ENCODE measurements around the gene FANCE. TPM values are rescaled to one million over a fixed set of nuclear protein-coding genes. Genes with fewer than 3 reads are reported as not detected.
"Not testable (repeated sequence)": the region's sequence is repeated elsewhere in the genome, so short reads cannot be mapped to it uniquely, and the experiment has no call there.

The FANCE gene
- total RNA-seq, 1 donor from 2014 or later = 12.7 TPM

DNA sequence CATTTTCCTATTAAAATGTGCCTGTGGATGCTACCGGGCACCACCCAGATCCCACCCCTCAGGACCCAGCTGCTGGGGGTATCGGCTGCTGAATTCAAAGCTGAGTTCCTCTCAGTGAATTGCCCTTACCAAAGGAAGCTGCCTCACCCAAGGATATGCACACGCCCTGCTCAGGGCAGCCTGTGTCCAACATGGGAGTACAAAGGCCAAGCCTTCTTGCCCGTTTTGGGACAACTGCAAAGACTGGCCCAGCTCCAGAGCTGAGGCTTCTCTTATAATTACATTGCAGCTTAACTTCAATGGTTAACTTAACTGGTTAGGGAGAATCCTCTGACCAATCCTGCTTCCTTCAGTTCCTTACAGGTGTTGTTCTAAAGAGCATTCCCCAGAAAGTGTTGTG is 19.8 kb upstream of the FANCE start:
- DNase-seq (ENCODE audit: low read depth in 2 of 2) = no peak

DNA sequence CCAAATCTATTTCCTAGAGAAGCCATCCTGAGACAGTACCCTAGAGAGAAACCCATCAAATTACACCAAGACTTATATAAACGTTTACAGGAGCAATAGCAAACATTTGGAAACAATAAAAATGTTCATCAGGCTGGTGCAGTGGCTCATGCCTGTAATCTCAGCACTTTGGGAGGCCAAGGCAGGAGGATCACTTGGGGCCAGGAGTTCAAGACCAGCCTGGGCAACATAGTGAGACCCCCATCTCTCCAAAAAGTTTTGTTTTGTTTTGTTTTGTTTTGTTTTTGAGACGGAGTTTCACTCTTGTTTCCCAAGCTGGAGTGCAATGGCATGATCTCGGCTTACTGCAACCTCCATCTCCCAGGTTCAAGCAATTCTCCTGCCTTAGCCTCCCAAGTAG is 19.4 kb upstream of the FANCE start:
- not testable (repeated sequence) for DNase-seq (ENCODE audit: low read depth in 2 of 2)

DNA sequence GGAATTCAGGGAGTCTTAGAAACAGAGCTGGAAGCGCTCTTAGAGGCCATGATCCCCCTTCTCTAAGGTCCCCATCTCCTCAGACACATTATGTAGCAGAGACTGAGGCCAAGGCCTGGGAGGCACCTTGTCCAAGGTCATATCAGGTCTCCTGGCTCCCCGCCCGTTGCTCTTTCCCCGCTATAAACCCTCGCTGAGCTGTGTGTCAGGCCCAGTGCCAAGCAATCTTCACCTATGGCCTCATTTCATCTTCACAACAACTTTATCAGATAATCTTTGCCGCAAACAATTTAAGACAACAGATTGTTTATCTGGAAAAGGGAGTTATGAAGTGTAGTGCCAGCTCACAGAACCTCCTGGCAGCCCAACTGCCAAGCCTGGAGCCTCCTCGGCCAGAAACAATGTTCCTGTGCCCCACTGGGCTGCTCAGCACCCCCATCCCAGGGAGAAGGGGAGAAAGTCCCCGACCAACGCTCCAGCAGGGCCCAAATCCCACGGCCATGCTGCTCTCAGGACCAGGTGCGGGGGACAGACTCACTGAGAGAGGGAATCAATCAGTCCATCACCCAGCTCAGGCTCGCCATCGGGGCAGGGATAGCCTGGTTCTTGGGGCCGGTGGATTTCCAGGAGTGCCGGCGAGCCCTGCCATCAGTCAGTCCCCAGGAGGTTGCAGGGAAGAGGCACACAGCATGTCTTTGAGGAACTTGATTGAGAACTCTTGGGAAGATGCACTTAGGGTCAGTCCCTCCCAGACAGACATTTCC is 16.9 kb upstream of the FANCE start:
- DNase-seq (ENCODE audit: low read depth in 2 of 2) = no peak

DNA sequence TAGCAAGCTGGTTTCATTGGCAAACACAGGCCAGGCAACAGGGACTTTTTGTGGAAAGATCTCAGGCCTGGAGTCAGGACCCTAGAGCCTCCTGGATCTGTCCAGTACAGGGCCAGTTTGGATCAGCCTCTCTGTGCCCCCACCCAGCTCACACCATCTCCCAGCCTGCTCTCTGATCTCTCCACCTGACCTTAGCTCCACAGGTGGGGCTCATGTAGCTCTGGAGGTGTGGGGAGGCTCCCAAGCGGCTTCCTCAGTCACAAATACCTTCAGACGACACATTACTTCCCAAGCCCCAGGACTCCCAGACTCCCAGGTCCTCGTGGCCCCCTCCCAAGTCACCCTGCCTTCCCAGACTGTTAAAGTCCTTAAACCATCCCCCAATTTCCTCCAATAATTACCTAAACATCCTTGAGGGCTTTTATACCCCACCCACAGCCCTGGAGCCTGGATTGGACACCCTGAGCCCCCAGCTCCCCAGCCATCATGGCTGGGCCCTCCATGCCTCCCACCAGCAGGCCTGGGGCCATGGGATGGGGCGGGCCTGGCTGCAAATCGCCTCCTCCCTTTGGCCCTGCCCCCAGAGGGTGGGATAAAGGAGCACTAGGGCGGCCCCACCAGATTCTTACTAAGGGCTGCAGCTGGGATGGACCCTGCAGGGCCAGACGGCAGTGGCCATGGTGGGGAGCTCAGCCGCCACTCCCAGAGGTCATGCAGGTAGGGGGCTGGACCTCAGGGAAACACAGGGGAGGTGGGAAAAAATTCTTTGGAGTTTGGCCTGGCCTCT is 15.9 kb upstream of the FANCE start:
- DNase-seq (ENCODE audit: low read depth in 2 of 2) = no peak

DNA sequence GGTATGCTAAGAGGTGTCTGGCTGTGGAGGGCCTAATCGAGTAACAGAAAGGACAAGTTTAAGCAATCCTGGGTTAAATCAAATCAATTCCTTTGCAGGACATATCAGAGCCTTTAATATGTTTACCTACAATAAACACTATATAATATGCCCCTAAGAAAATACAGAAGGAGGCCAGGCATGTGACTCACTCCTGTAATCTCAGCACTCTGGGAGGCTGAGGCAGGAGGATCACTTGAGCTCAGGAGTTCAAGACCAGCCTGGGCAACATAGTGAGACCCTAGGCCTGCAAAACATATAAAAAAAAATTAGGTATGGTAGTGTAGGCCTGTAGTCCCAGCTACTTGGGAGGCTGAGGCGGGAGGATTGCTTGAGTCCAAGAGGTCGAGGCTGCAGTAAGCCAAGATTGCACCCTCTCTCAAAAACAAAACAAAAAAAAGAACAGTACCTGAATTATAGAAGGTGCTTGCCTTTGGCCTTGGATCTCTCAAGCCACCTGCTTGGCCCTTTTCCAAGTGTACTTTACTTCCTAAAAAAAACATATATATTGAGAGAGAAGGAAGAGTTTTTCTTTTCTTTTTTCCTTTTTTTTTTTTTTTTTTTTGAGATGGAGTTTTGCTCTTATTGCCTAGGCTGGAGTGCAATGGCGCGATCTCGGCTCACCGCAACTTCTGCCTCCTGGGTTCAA is 13.6 kb upstream of the FANCE start:
- DNase-seq (ENCODE audit: low read depth in 2 of 2) = not testable (repeated sequence)

DNA sequence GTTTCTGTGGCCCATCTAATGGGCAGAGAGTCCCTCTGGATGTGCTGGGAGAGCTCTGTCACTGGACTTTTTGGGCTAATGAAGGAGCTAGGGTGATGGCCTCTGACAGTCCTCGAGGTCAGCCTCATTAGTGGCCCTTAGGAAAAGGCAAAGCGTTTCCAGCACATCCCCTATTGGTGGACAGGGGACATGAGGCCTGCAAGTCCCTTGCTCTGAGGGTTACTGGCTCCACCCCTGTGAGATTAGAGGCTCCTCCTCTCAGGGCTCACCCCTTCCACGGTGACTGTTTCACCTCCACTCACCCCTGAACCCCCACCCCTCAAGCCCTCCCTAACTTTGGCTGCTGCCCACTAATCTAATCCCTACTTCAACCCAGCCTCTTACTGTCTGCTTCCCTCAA is 12.8 kb upstream of the FANCE start:
- no peak for DNase-seq (ENCODE audit: low read depth in 2 of 2)

DNA sequence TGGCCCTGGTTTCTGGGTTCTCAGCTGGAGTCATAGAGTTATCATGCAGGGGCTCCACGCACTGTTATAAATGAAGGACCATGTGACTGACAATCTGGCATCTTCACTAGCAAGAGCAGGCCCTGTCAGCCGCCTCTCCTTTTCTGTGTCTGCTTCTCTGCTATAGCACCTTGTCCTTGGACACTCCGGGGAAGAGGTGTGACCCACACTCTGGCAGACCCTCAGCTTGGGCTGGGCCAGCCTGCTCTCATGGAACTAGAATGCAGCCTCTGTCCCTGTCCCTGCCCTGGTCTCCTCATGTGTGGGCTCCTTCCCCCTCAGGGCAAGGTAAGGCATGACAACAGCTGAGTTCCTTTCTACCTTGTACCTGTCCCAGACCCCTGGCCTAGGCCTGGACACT is 10.9 kb upstream of the FANCE start:
- DNase-seq (ENCODE audit: low read depth in 2 of 2) = no peak

DNA sequence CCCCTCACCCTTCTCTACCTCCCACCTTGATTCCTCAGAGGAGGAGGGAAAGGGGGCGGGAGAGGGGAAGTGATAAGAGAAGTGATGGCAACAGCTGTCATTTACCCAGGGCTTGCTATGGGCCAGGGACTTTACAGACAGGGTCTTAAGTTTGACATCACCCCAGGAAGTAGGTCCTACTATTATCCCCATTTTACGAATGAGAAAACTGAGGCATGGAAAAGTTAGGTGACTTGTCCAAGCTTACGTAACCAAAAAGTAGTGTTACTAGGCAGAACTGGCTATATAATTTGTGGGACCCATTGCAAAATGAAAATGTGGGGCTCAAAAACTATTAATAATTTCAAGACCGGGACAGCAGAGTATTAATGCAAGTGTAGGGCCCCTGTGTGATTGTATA is 10.5 kb upstream of the FANCE start:
- DNase-seq (ENCODE audit: low read depth in 2 of 2) = no peak

DNA sequence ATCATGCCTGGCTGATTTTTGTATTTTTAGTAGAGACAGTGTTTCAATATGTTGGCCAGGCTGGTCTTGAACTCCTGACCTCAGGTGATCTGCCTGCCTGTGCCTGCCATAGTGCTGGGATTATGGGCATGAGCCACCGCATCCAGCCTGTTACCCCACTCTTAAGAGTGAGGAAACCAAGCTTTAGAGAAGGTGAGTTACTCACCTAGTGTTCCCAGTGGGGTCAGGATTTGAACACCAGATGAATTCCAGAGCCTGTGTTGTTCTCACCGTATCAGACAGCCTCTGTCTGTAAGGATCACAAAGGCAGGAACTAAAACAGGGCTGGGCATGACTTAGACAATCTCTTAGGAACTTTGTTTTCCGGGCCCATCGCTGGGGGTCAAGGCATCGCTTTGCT is 9.4 kb upstream of the FANCE start:
- DNase-seq (ENCODE audit: low read depth in 2 of 2) = no peak

DNA sequence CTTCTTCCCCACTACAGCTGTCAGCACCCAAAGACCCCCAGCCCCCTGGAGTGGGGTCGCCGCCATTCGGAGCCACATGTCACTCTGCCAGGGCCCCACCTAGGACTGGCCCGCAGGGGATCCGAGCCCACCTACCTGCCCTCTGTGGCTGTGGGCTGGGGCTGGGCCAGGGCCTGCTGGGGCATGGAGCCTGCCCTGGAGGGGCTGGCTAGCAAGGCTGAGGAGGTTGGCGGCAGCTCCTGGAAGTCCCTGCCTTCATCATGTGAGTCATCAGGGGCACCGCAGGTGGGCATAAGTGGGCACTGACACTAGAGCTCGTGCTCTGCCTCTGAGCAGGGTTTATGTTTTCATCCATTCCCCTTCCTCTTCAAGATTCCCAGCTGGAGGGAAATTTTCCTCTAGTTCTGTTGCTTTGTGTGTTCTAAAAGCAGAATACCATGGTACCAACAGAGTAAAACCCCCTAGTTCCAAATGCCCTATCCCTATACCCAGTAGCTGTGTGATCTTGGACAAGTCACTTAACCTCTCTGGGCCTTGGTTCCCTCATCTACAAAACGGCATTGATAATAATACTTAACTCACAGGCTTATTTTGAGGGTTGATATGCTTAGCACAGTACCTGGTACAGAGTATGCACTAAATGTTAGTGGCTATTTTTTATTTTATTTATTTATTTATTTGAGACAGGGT is 8.7 kb upstream of the FANCE start:
- no peak for DNase-seq (ENCODE audit: low read depth in 2 of 2)

DNA sequence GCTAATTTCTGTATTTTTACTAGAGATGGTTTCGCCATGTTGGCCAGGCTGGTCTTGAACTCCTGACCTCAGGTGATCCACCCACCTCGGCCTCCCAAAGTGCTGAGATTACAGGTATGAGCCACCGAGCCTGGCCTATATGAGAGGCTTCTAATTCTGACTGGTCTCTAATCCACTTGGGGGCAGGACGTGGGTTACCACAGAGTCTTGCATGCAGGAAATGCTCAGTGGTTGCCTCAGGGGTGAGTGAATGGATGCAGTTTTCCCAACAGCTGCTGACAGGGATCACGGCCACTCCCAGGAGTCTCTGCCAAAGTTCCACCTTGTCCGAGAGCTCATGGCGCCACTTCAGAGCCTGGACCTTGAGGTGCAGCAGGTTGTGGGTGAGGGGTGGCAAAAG is 6.4 kb upstream of the FANCE start:
- no peak for DNase-seq (ENCODE audit: low read depth in 2 of 2)

DNA sequence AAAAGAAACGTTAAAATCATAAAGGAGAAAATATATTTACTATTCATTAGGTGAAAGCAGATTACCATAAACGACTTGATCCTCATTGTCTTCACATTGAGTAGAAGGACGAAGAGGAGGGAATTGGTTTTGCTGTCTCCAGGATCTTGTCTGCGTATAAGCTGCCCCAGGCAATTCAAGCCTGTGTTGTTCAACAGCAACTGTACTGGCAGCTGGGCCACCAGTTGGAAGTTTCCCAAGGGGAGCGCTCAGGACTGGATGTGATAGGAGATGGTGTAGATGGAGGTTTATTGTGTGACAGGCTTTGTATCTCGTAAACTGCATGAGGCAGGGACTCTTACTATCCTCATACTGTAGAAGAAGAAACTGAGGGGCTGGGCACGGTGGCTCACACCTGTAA is 3.9 kb upstream of the FANCE start:
- DNase-seq (ENCODE audit: low read depth in 2 of 2) = no peak

DNA sequence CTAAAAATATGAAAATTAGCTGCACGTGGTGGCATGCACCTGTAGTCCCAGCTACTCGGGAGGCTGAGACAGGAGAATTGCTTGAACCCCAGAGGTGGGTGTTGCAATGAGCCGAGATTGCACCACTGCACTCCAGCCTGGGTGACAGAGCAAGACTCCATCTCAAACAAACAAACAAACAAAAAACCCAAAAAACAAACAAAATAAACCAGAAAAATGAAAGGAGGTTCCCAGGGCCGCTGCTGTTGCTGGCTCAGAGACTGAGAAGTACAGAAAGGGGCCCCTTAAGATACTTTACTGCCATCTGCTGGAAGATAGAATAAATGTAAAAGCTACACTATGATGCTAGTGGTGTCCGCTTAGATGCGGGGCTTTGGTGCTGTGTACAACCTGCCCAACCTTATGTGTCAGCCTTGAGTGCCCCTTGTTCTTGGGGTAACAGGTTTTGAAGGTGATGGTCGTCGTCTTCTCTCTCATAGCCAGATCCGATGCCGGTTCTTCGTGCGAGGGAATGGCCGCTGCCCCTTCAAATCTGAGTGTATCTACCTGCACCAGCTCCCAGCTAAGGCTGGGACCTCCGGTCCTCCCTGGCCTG is 2.8 kb upstream of the FANCE start:
- peak; percentile 75 to 78 for DNase-seq (ENCODE audit: low read depth in 2 of 2)

DNA sequence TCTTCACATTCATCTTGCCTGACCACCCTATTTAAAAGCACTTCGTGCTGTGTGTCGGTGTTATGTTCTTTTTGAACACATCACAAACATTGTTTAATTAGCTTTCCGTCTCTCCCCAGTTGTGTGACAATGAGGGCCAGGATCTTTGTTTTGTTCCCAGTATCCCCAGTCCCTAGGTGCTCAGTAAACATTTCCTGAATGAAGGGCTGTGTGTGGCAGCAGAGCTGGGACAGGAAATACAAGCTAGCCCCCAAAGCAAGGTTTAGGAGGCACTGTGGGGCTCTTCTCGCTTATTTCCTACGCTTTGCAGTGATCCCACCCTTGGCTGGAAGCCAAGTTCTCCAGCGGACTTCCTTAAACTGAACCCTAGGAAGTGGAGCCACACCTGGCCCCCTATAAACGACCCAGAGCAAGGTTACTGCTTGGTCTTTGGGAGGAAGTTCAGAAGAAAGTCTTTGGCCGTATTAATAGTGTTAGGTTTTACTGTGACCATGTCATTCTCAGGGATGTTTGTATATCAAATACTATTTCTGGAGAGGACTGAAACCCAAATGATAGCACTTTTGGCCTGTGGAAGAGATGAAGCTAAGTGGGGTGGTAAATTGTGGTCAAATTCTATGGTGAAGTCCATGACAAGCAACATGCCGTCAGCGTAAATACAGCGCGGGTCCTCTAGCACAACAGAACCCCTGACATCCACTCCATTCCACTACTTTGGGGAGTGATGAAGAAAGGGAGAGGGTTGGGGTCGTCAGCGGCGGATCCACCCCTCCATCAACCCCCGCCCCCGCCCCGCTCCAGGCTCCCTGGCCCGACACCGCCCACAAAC is 570 bp upstream of the FANCE start:
- peak in 1 of 2 donors; percentile 68 for DNase-seq (ENCODE audit: low read depth in 2 of 2)

DNA sequence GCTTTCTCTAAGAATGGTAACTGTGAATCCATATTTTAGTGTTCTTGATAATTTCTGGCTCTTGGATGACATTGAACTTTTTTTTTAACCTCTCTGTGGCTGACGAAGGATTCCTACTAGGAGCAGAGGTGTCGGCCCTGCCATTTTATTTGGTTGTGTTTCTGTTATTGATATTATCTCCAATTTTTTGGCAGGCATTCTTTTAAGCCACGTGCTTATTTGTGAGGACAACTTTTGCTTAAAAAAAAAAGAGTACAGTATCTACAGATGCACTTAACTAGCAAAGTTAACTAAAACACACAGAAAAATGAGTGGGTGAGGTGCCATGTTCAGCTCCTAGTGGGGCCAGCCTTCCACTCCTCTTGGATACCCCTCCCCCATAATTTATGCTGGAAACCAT is 1.1 kb downstream of the FANCE start:
- DNase-seq (ENCODE audit: low read depth in 2 of 2) = no peak

DNA sequence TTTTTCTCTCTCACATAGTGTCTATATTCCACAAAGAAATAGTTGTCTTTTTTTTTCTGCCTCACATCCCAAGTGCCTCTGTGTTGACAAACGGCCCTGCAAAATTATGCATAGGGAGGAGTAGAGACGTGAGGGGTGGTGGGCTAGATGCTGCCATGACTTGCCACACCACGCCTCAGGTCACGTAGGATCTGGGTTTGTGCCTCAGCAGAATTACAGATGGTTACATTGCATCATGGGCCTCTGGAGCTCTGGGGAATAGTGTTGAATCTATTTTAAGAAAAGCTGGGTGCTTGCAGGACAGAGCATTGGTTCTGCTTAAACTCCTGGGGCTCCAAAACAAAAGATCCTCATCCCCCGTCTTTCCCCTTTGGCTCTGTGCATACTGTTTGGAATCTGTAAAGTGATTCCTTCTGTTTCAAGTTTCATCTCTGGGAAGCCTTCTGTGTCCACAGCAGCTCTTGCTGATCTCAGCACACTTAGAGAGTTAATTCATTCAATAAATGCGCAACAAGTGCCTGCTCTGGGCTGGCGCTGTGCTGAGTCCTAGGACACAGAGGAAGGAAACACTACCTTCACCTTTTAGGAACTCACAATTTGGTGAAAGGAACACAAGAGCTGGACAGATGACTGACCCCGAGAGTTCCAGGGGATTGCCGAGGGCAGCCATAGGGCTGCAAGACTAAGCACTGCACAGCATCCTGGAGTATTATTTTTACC is 2.4 kb downstream of the FANCE start:
- no peak for DNase-seq (ENCODE audit: low read depth in 2 of 2)

DNA sequence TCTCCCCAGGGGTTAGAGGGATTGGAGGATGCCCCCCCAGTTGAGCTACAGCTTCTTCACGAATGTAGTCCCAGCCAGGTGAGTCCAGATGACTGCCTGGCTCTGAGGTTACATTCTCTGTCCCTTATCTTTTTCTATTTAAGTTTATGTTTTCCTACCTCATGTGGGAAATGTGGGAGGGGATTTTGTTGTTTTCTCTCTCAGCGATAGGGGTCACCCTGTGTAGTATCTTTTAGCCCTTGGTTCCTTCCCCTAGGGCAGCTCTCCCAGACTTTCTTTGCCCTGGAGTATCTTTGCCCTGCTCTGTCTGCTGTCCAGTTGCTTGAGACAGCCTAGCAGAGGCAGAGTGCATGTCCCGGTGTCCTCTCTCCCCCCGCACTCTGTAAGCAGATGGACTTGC is 5.8 kb downstream of the FANCE start:
- no peak for DNase-seq (ENCODE audit: low read depth in 2 of 2)

DNA sequence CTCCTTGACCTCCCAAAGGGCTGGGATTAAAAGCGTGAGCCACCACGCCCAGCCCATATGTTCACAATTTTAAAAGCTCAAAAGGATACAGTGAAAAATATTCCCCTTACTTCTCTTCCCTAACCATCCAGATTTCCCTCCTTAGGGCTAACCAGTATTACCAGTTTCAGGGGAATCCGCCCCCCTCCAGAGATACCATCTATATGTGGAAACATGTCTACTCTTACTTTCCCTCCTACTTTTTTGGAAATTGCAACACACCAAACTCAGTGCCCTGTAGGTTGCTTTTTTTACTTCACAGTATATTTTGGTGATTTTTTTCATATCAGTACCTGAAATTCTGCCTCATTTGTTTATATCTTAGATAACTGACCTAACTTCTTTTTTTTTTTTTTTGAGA is 9.1 kb downstream of the FANCE start:
- no peak for DNase-seq (ENCODE audit: low read depth in 2 of 2)

DNA sequence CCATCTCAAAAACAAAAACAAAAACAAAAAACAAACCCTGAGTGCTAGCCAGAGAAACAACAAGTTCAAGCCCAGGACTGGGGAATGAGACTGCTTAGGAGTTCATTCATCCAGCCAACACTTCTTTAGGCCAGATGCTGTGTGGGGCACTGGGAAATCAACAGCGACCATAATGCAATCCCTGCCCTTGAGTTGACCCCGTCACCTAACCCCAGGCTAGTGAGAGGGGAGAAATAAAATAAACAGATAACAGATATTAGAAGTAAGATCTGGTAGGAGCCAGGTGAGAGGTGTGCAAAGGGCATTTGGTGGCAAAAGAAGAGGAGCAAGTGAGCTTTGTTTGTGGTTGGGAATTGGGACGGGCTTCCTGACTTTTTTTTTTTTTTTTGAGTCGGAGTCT is 11.2 kb downstream of the FANCE start:
- no peak for DNase-seq (ENCODE audit: low read depth in 2 of 2)

DNA sequence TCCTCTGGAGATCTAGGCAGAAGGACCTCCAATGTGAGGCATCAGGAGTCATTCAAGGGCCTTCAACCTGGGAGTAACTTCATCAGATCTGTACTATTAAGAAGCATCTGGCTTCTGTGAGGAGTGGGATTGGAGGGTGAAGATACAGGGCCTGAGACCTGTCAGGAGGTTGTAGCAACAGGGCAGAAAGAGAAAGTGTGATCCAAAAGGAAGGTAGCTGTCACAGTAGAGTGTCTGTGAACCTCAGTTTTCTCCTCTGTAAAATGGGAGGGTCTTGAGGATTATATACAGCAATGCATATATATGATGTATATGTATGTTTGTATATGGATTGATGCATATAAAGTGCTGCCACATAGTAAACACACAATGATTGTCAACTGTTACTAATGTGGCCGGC is 13.5 kb downstream of the FANCE start:
- no peak for DNase-seq (ENCODE audit: low read depth in 2 of 2)

Data from lung microvascular endothelial cell (primary cell).